MCF 10A (cell line): Measurements from ENCODE around the gene PLXND1. TPM values are rescaled to one million over a fixed set of nuclear protein-coding genes. Genes with fewer than 3 reads are reported as not detected.

ENCODE experiments used
- BruUV-seq: library from RNA; stranded (reverse); fragments of 400-500 nt; replicated peaks from 2 replicates; lab custom pipeline; 2021; lab: Mats Ljungman, UMichigan
- CTCF ChIA-PET: fragments of 300-600 bp; sonication (Branson Sonifier 250); formaldehyde crosslinking; extraction: SDS; loops from one replicate; lab custom pipeline; 2021; ENCODE audit warnings: antibody characterized with exemption, inconsistent platforms; lab: Yijun Ruan, JAX
- POLR2A ChIA-PET: fragments of 300-600, 350-650 bp; sonication (Branson Sonifier 250); formaldehyde crosslinking; extraction: SDS; loops from one replicate; lab custom pipeline; 2020; ENCODE audit warnings: antibody characterized with exemption, inconsistent platforms; lab: Yijun Ruan, JAX
- DNase-seq: peaks from one replicate; pipeline ENCODE4 v3.0.0-alpha.2; 2018; ENCODE audit not compliant: unreplicated experiment
- H3K27ac Mint-ChIP-seq: one replicate; pipeline ENCODE4 v1.8.0; 2022; ENCODE audit warnings: mild to moderate bottlenecking, low read depth, mixed read lengths; ENCODE audit not compliant: unreplicated experiment
- H3K27me3 Mint-ChIP-seq: one replicate; pipeline ENCODE4 v1.8.0; 2022; ENCODE audit warnings: mixed read lengths; ENCODE audit not compliant: insufficient read depth, unreplicated experiment
- H3K36me3 Mint-ChIP-seq: one replicate; pipeline ENCODE4 v1.8.0; 2022; ENCODE audit warnings: mild to moderate bottlenecking, moderate library complexity, mixed read lengths; ENCODE audit not compliant: insufficient read depth, unreplicated experiment
- H3K4me1 Mint-ChIP-seq: one replicate; pipeline ENCODE4 v1.8.0; 2022; ENCODE audit warnings: mixed read lengths; ENCODE audit not compliant: insufficient read depth, unreplicated experiment
- H3K4me3 Mint-ChIP-seq: one replicate; pipeline ENCODE4 v1.8.0; 2022; ENCODE audit warnings: mild to moderate bottlenecking, moderate library complexity, mixed read lengths; ENCODE audit not compliant: unreplicated experiment
- H3K9me3 Mint-ChIP-seq: one replicate; pipeline ENCODE4 v1.8.0; 2022; ENCODE audit warnings: mixed read lengths; ENCODE audit not compliant: unreplicated experiment
- intact Hi-C: fragments of 100-400 bp; cut with micrococcal nuclease; formaldehyde crosslinking; loops from 2 replicates; pipeline ENCODE4 v1.14.1; 2022
- total RNA-seq: library from RNA; stranded (reverse); gene quantifications from 2 replicates; pipeline ENCODE4 v1.2.3, GENCODE V29; 2022
- TF ChIP-seq, protein P1 (sequence below): fragments of 200-600 bp; IDR thresholded peaks from one replicate; pipeline ENCODE4 v1.8.0; 2022; ENCODE audit warnings: antibody characterized with exemption, mild to moderate bottlenecking; ENCODE audit not compliant: unreplicated experiment

The PLXND1 gene
- total RNA-seq, 1 experiment from 2014 or later, result 5.6 TPM

DNA sequence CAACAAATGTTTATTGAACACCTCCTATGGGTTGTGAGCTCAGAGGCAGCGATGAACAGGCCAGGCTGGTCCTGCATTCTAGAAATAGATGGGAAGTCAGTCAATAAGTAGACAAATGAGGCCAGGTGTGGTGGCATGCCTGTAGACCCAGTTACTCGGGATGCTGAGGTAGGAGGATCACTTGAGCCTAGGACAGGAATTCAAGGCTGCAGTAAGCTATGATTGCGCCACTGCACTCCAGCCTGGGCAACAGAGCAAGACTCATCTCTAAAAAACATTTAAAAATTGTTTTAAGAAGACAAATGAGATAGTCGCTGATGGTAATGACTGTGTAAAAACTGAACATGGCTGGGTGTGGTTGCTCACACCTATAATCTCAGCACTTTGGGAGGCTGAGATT lies 82.4 kb downstream of the PLXND1 start:
- no peaks in the 10 kb centered on the region for H3K36me3 Mint-ChIP-seq
- no peaks in the 10 kb centered on the region for H3K4me1 Mint-ChIP-seq
- no peak overlapping the region for H3K27ac Mint-ChIP-seq
- DNase-seq, result no peak
- CTCF ChIA-PET, result interaction anchor here (0.6 to 1.1 kb wide), 2 partner anchors 13 to 53 kb away, joined by 3 to 4 read pairs; no protein-coding TSS in a partner anchor
- H3K9me3 Mint-ChIP-seq, result no peaks in the 10 kb centered on the region
- intact Hi-C loops, result no loop called here
- H3K4me3 Mint-ChIP-seq, result no peak overlapping the region
- TF ChIP-seq, protein P1, sequence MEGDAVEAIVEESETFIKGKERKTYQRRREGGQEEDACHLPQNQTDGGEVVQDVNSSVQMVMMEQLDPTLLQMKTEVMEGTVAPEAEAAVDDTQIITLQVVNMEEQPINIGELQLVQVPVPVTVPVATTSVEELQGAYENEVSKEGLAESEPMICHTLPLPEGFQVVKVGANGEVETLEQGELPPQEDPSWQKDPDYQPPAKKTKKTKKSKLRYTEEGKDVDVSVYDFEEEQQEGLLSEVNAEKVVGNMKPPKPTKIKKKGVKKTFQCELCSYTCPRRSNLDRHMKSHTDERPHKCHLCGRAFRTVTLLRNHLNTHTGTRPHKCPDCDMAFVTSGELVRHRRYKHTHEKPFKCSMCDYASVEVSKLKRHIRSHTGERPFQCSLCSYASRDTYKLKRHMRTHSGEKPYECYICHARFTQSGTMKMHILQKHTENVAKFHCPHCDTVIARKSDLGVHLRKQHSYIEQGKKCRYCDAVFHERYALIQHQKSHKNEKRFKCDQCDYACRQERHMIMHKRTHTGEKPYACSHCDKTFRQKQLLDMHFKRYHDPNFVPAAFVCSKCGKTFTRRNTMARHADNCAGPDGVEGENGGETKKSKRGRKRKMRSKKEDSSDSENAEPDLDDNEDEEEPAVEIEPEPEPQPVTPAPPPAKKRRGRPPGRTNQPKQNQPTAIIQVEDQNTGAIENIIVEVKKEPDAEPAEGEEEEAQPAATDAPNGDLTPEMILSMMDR, result no peak
- BruUV-seq, result no TSS peak
- POLR2A ChIA-PET, result interaction anchor here (0.7 kb wide), 1 partner anchor 539 kb away, joined by 3 read pairs; no protein-coding TSS in a partner anchor
- no peaks in the 10 kb centered on the region for H3K27me3 Mint-ChIP-seq

GRCh38 chr3:129522953-129523352 lies 83.5 kb downstream of the PLXND1 start:
- no peaks in the 10 kb centered on the region for H3K27me3 Mint-ChIP-seq
- no peaks in the 10 kb centered on the region for H3K4me1 Mint-ChIP-seq
- no TSS peak for BruUV-seq
- no peak overlapping the region for H3K27ac Mint-ChIP-seq
- no peak for DNase-seq
- no peaks in the 10 kb centered on the region for H3K9me3 Mint-ChIP-seq
- CTCF ChIA-PET, result interaction anchor here (0.5 kb wide), 1 partner anchor 130 kb away, joined by 3 read pairs; no protein-coding TSS in a partner anchor
- POLR2A ChIA-PET, result interaction anchor here (0.6 kb wide), 1 partner anchor 28 kb away, joined by 3 read pairs; no protein-coding TSS in a partner anchor
- intact Hi-C loops, result no loop called here
- no peaks in the 10 kb centered on the region for H3K36me3 Mint-ChIP-seq
- TF ChIP-seq, protein P1, result no peak
- H3K4me3 Mint-ChIP-seq, result no peak overlapping the region

GRCh38 chr3:129521611-129522010 lies 84.9 kb downstream of the PLXND1 start:
- H3K9me3 Mint-ChIP-seq, result no peaks in the 10 kb centered on the region
- TF ChIP-seq, protein P1, result no peak

GRCh38 chr3:129520960-129521359 lies 85.5 kb downstream of the PLXND1 start:
- TF ChIP-seq, protein P1, result no peak
- ChIA-PET CTCF (interaction anchor here (0.6 kb wide), 1 partner anchor 30 kb away, joined by 3 read pairs; no protein-coding TSS in a partner anchor), POLR2A (no interaction called here)
- no peaks in the 10 kb centered on the region for H3K27me3 Mint-ChIP-seq
- intact Hi-C loops, result no loop called here
- no peak for DNase-seq
- H3K4me3 Mint-ChIP-seq, result no peak overlapping the region
- H3K9me3 Mint-ChIP-seq, result no peaks in the 10 kb centered on the region
- no peak overlapping the region for H3K27ac Mint-ChIP-seq
- BruUV-seq, result no TSS peak
- no peaks in the 10 kb centered on the region for H3K4me1 Mint-ChIP-seq
- H3K36me3 Mint-ChIP-seq, result peaks cover 4% of the 10 kb centered on the region

More at GRCh38 chr3:129521611-129522010, 84.9 kb downstream of the PLXND1 start:
- H3K27me3 Mint-ChIP-seq, result no peaks in the 10 kb centered on the region
- H3K4me1 Mint-ChIP-seq, result no peaks in the 10 kb centered on the region
- POLR2A ChIA-PET, result no interaction called here
- H3K36me3 Mint-ChIP-seq, result no peaks in the 10 kb centered on the region
- no peak overlapping the region for H3K27ac Mint-ChIP-seq
- intact Hi-C loops, result no loop called here
- H3K4me3 Mint-ChIP-seq, result no peak overlapping the region
- BruUV-seq, result no TSS peak
- CTCF ChIA-PET, result no interaction called here
- DNase-seq, result no peak
